HG03139 (cell line): Measurements from ENCODE around the gene UBE2J2.

Experiments
- ATAC-seq: cut with Tn5 transposase; IDR thresholded peaks from one replicate; pipeline ENCODE4 v1.9.1; 2021; ENCODE audit not compliant: unreplicated experiment

Gene UBE2J2

GRCh38 chr1:1296070-1297061, 22.7 kb upstream of the UBE2J2 start:
- ATAC-seq: no peak

GRCh38 chr1:1295154-1295923, 21.7 kb upstream of the UBE2J2 start:
- ATAC-seq: no peak

- no peak for ATAC-seq
Measured at GRCh38 chr1:1294250-1294890, 20.7 kb upstream of the UBE2J2 start.

- no peak for ATAC-seq
Measured at GRCh38 chr1:1293263-1294249, 19.9 kb upstream of the UBE2J2 start.

GRCh38 chr1:1292851-1293250, 19.2 kb upstream of the UBE2J2 start:
- no peak for ATAC-seq

GRCh38 chr1:1292442-1292779, 18.8 kb upstream of the UBE2J2 start:
- ATAC-seq: no peak

GRCh38 chr1:1291548-1292441, 18.1 kb upstream of the UBE2J2 start:
- no peak for ATAC-seq

- ATAC-seq: no peak
Measured at GRCh38 chr1:1291023-1291528, 17.4 kb upstream of the UBE2J2 start.

GRCh38 chr1:1290238-1290731, 16.6 kb upstream of the UBE2J2 start:
- ATAC-seq: no peak

GRCh38 chr1:1287288-1288110, 13.8 kb upstream of the UBE2J2 start:
- no peak for ATAC-seq

GRCh38 chr1:1286313-1287261, 12.9 kb upstream of the UBE2J2 start:
- ATAC-seq: no peak

GRCh38 chr1:1285611-1286311, 12.1 kb upstream of the UBE2J2 start:
- ATAC-seq: no peak

GRCh38 chr1:1285102-1285571, 11.5 kb upstream of the UBE2J2 start:
- no peak for ATAC-seq

- no peak for ATAC-seq
Measured at GRCh38 chr1:1284221-1285101, 10.8 kb upstream of the UBE2J2 start.

- no peak for ATAC-seq
Measured at GRCh38 chr1:1283821-1284220, 10.2 kb upstream of the UBE2J2 start.
